Activated CD4-positive, alpha-beta T cell treated with anti-CD3 and anti-CD28 coated beads, Interleukin-2, amount 50 U/mL, for 4 hours (primary cell): Measurements from ENCODE around the gene CBX2.

Experiments used
- DNase-seq, 2 experiments: peaks; one replicate each; pipeline ENCODE4 v3.0.0-alpha.2; 2020

CBX2 gene

DNA sequence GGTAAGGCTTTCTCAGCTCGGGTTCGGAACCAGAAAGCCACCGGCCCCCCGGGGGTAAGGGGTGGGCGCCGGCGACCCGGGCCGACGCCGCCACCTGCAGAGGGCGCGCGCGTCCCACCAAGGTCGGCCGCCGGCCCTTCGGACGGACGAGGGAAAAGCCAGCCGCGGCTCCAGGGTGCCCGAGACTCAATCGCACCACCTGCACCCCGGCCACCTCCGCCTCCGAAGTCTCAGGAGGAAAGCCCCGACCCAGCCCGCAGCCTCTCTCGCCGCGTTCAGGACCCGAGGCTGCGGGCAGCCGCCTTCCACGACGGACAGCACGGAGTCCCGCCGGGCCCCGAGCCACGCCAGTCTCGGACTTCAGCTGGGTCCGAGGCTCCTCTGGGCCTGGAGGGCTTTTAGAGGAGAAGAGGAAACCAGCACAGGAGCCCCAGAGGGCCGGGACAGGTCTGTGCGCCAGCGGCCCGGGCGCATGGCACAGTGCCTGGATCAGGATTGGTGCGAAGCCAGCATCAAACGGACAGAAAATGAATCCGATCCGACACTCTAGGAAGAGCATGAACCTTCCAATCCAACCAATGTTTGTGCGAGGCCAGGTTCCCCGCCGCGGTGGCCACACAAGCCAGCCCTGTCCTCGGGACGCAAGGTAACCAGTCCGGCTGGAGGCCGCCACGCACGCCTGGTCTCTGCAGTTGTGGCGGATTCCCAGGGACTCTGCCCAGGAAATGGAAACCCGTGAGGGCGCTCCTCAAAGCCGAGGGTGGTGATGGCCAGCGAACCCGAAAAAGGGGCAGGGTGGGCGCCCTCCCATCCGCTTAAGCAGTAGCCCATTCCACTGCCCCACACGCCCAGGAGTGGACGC, 12.2 kb downstream of the CBX2 start:
- no peak for DNase-seq

DNA sequence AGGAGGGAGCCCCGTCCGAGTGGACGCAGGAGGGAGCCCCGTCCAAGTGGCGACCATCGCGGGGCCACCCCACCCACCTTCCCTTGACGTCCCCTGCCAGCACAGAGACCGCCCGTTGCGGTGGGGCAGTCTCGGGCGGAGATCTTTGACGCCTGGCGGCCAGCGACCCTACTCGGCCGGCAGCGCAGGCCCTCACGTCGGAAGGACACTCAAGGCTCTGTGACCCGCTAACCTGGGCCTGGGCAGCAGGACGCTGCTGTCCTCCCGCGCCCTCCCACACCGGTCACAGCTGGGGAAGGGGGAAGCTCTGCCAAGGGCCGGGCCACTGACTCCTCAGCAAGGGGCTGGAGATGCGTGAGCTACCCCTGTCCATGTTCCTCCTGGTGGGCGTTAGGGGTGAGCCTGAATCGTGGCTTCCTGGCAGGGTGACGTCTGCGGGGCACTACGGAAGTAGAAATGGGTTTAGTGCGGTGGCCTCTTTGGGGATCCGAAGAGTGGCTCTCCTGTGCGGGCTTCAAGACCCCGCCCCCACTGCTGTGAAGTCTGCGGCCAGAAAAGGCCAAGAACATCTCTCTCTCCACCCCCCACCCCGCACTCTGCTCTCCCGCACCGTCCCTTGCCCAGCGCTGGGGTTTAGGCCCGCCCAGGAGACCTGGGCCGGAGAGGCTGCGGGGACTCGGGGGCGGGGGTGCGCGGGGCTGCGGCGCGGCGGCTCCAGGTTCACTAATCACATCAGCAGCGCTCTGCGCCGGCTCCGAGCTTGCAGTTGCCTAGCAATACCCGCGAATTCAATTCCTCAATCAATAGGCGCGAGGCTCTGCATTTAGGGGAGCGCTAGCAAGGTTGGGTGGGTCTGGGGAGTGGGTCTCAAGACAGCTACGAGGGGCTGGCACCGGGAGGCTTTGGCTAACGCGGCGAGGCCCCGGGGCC, 13.1 kb downstream of the CBX2 start:
- no peak for DNase-seq

DNA sequence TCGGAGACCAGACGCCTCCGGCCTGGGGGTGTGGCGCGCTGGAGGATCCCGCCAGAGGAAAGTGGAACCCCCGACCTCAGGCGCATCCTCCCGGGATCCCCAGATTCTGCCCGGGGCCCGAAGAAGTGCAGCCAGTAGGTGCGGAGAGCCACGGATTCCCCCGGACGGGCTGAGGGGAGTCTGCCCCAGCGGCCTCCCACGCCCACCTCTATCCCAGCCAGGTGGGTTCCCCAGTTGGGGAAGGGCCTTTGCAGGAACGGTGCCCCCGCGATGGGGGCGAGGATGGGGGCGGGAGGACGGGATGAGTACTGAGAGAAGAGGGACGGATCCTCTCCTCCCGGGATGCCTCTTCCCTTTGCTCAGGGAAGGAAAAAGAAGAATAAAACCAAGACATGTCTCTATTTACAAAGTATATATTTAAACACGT, 13.8 kb downstream of the CBX2 start:
- no peak for DNase-seq

DNA sequence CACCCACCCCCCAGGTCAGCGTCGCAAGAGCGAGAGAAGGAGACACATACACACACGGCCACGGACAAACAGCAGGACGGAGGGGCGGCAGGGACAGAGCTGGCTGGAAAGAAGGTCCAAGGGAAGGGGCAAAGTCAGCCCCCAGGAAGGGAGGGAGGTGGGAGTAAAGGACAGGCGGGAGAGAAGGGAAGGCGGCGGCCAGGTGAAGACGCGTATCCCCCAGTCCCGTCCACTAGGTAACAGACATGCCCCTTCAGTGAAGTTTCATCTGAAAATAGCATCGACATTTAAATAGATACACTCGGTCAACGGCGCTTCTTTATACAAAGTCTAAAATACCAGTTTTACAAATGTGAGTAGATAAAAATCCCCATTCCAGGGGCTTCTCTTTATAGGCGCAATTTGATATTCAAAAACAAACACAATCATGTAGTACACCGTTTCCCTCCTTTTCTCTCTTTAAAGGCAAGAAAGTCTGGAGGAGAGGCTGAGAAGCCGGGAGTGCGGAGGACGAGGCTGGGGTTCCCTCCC, 14.5 kb downstream of the CBX2 start:
- DNase-seq = no peak

DNA sequence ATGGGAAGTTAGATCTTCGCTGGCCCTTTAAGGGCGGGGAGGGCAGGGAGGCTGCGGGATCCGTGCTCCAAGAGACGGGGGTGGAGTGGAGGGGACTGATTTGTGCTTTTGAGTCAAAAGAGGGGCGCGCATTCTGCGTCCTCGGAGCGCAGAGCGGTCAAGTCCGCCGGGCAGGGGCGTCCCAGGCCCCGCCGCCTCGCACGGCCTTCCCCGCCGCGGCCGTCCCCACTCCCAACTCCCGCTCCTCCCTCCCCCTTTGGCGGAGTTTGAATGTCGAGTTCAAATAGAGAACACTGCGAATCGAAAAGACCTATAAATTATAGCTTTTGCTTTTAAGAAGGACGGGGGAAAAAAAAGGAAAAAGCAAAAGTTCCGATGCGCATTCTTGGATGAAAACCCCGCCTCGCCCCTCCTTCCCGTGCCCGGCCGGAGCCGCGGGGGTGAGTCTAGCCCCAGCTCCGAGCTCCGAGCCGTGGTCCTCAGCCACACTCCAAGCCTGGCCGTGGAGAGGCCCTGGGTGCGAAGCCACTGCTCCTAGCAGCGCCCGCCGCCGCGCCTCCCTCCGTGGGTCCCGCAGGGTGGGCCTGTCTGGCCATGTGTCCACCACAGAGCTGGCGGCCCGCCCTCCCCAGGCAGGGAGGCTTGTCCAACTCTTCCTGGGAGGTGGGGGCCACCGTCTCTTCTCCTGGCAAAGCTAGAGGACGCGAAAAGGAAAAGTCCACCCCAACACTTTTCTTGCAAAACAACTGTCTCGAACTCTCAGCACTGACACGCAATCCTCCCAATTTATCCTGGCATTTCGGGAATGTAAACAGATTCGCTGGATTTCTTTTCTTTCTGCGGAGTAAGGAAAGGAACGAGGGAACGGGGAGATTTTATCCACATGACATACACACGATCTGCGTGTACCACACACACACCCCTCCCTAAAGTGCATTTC, 15.3 kb downstream of the CBX2 start:
- no peak for DNase-seq

DNA sequence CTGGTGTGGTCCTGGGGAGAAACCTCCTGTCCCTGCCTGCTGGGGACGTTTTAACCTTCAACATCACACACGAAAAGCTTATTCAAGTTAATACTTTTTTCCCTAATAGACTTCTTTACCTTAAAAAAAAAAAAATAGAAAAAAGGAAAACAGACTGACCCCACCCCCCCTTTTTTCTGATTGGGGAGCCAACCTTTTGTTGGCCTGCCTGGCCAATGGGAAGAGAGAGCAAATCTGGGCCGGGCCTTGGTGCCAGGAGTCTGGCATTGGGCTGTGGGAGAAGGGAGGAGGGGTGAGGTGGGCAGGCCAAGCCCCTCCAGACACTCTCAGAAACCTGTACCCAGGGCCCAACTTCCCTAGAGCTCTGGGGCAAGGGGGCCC, 16.0 kb downstream of the CBX2 start:
- DNase-seq = no peak

DNA sequence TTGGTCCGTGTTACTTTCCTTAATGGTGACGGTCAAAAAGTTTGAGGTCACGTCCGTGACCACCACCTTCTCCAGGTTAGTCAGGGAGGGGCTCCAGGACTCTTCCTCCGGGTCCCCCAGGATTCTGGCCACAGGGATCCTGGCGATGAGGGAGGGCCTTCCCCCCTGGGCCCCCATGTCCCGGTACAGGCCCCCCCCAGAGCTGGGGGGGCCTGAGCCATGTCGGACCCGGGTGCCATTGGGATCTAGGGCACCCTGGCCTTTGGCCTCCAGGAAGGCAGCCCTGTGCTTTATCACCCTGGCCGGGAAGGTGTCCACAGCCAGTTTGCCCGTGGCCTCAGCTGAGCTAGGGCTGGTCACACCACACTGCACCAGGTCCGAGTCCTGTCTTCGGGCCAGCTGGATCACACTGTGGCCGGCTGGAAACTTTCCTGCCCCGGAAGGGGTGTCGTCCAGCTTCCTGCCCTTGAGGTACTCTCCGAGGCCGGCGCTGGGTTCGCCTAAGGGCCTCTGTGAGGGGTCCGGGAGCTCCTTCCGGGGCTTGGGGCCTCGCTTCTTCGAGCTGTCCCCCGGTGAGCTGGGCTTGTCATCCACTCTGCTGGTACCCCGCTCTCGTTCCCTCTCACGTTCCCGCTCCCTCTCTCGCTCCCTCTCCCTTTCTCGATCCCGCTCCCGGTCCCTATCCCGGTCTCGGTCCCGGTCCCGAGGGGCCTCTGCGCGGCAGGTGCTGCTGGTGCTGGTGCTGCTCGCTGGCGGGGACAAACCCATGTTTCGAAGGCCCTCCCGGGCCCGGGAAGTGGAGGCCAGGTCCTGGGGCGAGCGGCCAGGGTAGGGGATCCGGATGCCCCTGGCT, 16.9 kb downstream of the CBX2 start:
- no peak for DNase-seq

DNA sequence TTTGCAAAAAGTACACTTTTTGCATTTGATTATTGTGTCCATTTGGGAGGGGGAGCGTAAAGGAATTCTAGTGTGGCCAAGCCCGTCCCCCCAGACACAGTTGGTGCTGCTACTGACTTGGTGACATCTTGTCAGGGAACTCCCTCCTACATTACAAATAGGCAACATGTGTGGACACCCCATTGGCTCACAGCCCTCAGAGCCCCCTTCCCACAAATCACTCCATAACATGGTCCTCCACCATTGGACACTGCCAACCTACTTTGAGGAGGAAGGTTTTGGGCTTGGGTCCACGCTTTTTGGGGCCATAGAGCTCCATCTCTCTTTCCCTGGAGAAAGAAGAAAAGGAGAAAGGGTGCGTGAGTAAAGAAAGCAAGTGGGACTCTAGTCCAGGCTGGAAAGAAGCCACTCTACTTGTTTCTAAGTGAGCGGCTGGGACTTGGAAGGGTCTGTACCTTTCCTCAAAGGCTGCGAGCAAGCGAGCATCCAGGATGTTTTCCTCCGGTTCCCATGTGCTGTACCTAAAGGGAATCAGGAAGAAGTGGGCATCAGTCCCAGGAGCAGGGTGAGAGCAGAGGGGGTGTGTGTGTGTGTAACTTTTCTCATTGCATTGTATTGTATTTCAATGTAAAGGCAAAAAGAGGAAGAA, 18.0 kb downstream of the CBX2 start:
- DNase-seq = no peak

DNA sequence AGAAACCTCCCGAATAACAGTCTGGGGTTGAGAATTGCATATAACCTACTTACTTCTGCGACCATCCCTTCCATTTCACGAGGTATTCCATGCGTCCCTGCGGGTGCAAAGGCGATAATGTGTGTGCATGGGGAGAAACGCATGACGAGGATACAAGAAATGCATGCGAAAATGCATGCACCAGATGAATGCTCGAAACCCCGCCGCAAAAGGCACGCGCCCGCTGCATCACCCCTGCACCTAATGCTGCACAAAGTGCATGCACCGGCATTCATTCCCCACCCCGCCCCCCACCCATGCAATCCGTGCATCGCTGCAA, 18.5 kb downstream of the CBX2 start:
- DNase-seq = no peak

DNA sequence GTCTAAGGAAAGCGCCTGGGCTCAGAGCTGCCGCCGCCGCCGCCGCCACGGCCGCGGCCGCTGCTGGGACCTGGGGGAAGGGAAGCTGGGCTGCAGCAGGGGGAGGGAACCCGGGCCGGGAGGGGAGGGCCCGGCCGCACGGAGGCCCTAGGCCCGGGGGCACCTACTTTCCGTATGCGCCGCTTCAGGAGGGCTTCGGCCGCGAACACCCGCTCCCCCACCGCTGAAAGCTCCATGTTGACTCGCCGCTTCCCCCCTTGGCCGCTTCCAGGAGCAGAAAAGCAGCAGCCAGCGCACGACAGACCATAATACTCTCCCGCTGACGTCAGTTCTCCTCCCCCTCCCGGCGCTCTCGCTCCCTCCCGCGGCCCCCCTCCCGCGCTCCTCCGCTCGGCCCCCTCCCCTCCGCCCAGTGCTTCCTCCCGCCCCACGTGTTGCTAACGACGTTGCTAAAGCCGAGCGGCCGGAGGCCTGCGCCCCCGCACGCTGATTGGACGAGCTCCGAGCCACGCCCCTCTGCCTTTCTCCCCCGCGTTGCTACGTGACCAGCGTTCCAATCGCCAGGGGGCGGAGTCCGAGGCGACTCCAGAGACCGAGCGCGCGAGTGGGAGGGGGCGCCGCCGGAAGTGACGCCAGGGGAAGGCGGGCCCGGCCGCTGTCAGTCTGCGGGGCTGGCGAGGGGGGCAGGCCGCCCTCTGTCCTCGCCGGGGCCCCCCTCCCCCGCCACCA, 19.0 kb downstream of the CBX2 start, which contains the start of gene CBX8:
Gene CBX8, minus strand, starts transcription at position 315 of the 729 bp plus-strand sequence. Its CDS starts 79 bp downstream, at position 236.
- peak; percentile 98 to 99 for DNase-seq

DNA sequence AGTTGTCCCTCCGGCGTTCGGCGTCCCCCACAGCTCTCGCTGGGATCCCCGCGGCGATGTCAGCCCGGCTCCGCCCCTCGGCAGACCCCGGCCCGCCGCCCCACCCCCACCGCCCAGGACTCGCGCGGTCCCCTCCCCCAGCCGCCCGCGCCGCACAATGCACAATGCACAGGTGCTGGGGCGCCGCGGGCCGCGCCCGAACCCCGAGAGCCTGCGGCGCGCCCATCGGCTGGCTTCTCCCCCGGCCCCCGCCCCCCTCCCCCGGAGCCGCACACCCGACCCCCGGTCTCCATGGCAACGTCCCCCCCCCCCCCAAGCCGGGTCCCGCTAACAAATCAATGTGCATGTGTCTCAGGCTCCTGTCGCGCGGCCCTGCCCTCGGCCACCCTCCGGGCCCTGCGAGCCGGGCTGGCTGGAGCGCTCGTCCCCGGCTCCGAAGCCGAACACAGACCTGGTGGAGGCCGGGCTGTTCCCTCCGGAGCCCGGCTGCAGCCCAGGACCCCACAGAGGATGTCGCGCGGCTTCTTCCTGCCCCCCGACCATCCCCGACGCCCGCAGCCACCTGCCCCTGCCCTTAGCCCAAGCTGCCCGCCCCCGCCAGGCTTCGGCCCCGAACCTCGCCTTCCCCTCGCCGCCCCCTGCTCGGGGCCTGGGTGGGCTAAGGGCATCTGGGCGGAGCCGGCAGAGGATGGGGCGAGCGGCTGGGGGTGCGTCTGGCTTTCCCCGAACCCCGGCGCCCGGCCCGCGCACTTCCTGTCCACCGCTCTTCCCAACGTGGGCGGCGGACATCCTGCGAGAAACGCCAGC, 19.7 kb downstream of the CBX2 start:
- no peak for DNase-seq

DNA sequence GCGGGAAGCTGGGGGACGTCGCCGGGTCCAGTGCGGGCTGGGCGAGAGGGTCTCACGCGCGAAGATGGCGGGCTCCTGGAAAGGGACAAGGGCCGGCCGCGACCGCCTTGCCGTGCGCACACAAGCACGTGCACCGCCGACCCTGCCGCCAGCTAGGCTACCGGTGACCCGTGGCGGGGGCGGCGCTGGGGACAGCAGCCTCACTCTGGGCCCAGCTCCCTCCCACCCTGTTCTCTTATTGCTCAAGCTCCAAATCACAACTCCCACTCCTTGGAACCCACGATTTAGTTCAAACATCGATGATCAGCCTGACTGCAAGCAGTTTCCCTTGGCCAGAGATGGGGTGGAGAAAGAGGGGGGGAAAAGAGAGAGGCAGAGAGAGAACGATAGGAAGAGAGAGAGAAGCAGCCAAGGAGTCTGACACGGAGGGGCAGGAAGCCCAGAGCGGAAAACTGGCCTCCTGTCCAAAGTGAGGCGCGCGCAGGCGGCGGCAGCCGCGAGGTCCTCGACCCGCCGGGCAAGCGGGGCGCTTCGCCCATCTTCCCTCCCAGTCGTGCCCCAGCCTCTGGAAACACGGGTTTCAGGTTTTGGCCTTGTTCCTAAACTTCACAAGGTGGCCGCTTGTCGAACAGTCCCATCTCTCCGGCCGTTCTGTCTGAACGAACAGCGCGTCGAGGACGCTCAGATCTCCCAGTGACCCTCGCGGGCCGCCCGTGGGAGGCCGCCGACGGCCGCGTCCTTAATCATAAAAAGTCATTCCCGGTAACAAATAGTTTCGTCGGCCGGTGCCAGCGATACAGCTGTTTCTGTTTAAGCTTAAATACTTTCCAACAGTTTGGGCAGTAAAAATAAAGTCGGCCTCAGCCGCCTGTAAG, 20.6 kb downstream of the CBX2 start:
- DNase-seq = no peak

DNA sequence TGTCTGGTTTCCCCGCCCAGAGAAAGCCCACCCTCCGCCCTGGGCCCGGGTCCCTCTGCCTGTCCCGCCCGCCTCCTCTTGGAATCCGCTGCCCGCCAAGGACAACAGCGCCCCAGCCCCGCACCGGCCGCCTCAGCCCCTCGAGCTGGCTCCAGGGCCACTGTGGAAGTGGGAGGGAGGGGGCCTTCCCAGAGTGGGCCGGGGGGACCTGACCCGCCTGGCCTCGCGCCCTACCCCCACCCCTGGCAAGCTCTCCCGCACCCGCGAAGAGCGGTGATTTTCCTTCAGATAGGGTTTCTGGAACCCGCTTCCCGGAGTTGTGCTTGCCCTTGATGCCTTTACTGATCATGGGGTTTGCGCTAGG, 21.2 kb downstream of the CBX2 start:
- no peak for DNase-seq

DNA sequence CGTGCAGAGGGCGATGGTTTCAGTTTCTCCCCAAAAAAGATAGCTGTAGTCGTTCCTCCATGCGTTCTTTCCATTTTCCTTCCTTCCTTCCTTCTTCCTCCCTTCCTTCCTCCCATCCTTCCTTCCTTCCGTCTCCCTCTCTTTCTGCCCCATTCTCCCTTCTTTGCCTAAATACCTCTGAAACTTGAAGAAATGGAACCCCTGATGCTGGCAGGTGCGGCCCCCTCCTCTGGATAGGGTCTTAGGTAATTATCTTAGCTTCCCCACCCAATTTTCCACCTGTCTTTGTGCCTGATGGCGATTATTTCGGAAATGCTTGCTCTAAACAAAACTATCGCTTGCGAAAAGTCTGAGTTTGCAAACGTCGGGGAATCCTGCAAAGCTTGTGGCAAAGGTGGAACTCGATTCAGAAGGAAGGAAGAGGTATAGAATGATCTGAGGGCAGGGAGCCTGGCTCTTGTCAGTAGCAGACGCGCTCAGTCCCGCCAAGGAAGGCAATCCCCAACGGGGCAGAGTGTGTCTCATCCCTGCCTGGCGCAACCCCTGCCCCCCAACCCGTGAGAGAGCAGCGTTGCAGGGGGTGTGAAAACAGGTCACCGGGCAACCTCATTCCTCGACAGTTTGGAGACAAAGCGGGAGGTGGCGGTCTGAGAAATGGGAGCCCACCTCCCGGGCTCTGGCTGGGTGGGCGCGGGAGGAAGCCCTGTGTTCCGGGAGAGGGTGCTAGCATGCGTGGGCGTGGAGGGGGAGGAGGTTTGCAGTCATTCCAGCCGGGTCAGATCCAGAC, 21.8 kb downstream of the CBX2 start:
- DNase-seq = no peak

DNA sequence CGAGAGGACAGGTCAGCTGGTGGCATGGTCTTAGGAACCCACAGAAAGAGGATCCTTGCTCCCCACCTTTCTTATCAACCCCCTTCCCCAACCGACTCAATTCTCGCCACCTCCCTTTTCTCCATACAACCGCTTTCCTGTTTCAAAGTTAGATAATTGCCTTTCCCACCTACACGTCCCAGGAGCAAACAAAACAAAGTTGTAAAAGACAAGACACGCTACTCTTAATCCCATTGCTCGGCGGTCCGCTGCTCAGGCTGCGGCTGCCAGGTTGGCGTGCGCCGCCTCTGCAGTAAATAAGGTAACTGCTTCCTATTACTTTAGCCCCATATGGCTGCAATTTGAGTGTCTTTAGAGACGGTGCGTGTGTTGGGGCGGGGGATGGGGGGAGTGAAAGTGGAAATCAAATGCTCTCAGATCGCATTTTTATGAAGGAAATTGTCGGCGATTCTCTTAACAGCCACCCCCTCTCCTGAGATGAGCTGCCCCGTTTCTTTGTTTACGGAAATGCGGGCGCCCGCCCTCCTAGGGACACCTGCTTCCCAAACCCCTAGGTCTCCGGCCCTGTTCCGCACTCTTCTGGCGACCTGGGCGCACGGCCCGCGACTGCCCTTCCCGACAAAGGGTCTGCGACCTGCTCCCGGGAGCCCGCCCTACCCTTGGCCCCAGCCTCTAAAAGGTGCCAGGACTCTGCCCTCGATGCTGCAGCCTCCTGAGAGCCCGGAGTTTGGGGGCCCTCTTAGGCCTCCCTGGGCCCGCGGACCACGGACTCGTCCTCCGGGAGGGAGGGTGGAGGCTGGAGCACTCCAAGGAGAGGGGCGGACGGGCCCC, 22.6 kb downstream of the CBX2 start:
- no peak for DNase-seq

DNA sequence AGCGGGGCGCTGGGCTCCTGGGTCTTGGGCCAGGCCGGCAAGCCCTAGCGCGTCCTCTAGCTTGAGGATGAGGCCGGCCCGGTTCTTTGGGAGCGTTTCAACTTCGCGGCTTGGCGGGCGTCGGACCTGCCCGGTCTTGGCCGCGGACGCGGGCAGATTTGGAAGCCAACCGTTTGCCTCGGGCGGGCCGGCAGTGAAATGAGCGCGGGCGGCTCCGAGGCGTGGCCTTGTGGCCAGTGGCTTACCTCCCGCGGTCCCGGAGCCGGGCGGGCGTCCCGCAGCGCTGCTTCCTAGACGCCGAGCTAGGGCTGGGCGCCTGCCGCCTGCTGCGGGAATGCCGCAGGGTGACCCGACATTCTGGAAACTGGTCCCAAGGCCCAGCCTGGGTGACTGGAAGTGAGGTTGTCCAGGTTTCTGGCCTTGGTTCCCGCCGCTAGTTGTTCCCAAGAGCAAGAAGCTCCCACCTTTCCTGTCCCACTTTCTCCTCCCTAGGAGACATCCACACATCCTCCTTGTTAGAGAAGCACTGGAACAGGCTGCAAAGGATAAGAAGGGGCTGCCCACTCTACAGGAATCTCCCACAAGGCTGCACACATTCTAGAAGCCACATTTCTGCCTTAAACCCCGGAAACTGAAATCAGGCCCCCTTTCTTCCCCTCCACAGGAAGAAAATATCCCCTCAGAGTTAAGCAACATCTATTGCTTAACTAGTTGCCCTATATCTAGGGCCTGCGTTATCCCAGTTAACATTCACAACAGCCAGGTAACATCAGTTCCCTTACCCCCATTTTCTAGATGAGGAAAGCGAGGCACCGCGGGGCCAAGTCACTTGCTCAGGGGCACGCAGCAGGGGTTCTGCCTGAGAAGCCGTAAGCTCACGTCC, 23.4 kb downstream of the CBX2 start:
- DNase-seq = no peak
